Activated gamma-delta T cell (primary cell): ENCODE data around the gene YTHDF1.
"Not testable (repeated sequence)": the region's sequence is repeated elsewhere in the genome, so short reads cannot be mapped to it uniquely, and the experiment has no call there.

Experiments
- DNase-seq: peaks from one replicate; lab custom pipeline; 2025; lab: John Stamatoyannopoulos, UW

YTHDF1 gene

GRCh38 chr20:63169681-63170080, 46.2 kb downstream of the YTHDF1 start:
- no peak for DNase-seq

DNA sequence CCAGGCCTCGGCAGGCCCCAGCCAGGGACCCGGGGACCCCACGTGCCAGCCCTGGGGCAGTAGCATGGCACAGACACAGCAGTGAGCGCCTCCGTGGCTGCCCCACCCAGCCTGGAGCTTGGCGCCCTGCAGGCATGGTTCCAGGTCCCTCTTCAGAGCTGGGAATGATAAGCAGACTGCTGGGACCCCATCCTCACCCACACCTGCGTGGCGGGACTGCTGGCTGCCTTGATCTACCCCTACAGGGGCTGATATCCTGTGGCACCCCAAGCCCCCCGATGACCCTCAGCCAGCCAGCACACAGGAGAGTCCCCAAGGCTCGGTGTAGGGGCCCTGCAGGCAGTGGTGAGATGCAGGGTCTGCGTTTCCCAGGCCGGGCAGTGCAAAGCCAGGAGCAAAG, 47.1 kb downstream of the YTHDF1 start:
- DNase-seq: no peak

DNA sequence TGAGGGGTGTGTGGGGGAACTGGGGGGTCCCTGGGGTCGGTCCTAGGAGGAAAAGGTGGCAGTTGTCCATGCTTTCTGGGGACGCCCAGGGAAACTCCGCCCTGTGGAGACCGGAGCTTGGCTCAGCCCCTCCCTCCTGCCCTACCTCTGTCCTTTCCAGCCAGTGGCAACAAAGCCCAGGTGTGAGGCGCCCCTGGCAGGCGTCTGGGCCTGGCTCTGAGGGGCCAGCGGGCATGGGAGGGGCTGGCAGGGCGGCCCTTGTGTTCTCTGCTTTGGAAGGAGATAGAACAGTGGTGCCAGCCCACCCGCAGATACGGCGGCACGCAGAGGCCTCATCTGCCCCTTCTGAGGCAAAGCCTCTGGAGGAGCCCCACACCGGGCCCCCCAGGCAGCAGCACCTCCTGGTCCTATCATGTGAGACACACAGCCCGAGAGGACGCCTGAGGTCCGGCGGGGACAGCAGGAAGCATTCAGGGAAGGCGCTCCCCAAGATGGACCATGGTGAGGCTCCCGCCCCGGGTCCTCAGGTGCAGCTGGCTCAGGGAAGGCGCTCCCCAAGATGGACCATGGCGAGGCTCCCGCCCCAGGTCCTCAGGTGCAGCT, 47.9 kb downstream of the YTHDF1 start:
- DNase-seq: no peak

DNA sequence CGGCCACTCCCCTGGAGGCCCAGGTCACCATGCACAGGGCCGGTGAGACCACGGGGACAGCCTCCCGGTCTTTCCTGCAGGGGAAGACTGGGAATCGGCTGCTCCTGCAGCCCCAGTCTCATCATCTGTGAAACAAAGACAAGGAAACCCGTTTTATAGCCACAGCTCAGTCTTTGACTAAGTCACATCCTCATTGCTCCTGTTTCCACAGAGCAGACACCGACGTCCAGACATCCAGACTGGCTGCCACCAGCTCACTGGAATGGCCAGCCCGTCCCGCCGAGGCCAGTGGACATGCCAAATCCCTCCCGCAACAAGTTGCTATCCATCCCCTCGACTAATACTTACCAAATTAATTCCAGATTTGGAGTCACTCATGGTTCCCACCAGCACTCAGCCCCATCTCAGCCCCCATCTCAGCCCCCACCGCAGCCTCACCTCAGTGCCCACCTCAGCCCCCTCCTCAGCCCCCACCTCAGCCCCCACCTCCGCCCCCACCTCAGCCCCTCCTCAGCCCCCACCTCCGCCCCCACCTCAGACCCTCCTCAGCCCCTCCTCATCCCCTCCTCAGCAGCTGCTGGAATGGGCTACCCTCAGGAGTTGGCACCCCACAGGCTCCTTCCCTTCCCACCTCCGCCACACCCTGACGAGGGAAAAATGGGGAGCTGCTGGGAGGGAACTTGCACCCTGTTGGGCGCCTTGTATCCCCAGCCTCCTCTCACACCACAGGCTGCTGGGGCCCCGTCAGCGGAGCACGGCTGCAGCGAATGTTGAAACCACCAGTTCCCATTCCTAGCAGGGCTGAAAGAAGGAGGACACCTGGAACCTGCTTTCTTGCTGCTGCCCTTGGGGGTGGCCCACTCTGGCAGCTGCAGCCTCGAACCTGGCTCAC, 48.7 kb downstream of the YTHDF1 start:
- no peak for DNase-seq

GRCh38 chr20:63166193-63167020, 49.5 kb downstream of the YTHDF1 start:
- no peak for DNase-seq

GRCh38 chr20:63165356-63166192, 50.4 kb downstream of the YTHDF1 start:
- DNase-seq: no peak

- DNase-seq: no peak
These were observed 51.2 kb downstream of the YTHDF1 start for GRCh38 chr20:63164484-63165355.

GRCh38 chr20:63163596-63164483, 52.1 kb downstream of the YTHDF1 start:
- no peak for DNase-seq

DNA sequence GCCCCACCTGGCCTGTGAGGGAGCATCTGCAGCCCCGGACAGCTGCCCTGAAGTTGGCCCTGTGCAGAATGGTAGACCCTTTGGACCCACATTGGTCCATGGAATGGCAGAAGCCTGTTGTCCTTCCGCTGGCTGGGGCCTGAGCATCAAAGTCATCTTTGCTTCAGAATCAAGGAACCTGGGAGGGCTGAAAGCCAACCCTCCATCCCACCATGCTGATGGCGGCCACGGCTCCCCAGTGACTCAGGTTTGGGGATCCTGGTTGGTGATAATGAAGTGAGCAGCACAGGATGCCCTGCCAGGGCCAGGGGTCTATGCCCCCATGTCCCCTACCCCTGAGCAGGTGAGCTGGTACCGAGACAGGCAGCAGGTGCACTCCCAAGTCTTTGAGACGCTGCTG, 52.8 kb downstream of the YTHDF1 start:
- DNase-seq: no peak

DNA sequence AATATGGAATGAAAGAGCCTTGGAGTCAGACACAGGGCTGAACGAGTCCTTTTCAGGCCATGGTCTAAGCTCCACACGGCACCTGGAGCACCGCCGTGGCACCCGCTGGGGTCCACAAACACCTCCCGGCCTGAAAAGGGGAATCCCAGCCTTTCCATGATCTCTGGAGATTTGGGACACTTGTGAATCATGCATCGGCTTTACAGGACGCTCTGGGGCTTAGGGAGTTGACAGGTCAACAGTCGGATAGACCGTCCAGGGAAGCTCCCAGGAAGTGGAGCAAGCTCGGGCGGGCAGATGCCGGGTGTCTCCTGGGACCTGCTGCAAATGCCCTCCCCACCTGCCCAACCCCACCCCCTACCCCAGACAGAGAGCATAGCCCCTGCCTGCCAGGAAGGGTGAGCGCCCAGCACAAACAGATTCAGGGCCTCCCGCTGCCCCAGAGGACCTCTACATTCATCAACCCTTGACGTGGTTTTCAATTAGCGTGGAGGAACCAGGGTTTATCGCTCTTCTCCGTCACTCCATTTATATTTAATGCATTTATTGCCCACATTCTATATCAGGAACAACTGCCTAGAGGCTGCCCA, 53.6 kb downstream of the YTHDF1 start:
- DNase-seq: no peak

DNA sequence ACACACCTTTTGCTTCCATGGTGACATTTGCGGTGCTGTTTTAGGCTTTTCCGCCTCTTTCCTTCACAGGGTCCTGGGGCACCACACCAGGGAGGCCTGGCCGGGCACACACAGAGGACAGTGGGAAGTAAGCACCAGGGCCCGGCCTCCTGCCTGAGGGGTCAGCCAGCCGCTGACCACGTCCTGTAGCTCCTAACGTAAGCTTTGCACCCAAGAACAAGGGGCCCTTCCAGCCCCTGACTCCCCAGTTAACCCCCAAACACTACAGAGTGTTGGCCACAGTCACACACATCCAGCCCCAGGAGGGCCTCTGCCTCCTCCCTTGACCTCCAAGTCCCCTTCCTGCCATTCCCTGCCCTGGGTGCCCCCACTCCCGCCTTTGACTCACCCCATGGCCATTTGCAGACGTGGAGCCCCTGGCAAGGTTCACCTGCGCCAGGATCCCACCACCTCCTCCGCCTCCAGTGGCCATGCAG, 54.7 kb downstream of the YTHDF1 start:
- DNase-seq: no peak

DNA sequence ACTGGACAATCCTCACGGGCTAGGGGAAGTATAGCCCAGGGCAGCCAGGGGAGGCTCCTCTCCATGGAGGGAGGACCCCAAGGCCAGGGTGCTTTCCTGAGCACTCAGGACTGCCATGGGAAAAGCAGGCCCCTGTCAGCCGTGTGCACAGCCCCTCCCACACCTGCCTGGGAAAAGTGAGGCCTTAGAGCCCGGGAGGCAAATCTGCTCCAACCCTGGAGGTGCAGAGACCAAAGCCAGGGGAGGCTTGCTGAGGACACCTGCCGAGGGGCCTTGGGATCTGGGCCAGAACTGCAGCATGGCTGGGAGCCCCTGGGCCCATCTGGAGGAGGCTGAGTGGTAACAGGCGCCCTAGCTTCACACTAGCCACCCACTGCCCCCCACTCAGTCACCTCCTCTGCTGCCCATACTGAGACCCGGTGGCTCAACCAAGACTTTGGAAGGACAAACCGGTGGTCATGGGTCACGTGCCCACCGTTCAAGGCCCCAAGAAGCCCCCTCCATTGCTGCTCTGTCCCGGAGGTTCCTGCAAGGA, 55.2 kb downstream of the YTHDF1 start:
- DNase-seq: no peak

DNA sequence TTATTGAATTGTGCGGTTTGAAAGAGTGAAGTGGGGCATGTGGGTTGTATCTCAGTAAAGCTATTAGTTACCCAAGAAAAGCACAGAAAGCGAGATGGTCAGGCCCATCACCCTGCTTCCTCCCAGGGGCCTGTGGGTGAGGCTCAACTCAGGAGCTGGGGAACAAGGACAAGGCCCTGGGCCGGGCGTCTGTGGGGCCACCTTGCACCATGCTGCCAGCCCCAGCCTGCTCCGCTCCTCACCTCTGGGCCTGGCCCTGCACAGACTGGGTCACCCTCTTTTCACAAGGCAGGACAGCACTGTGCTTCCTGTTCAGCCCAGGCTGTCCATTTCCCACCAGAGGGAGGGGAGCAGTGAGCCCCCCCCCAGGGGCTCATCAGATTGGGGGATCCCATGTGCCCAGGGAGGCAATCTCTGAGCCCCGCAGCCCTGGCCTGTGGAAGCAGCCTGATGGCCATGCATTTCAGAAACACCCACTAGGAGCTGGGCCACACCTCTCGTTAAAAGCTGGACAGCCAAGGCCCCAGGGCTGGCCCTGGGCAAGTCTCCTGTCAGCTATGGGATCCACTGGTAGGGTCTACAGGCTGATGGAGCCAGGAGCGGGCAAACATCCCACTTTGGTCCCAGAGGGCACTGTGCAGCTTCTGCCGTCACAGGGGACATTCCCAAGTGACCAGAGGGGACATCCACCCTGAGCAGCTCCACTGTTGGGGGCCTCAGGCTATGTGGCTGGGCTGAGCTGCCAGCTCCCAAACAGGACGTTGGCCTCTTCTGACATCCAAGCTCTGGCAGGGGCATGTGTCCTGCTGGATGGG, 55.9 kb downstream of the YTHDF1 start:
- no peak for DNase-seq

DNA sequence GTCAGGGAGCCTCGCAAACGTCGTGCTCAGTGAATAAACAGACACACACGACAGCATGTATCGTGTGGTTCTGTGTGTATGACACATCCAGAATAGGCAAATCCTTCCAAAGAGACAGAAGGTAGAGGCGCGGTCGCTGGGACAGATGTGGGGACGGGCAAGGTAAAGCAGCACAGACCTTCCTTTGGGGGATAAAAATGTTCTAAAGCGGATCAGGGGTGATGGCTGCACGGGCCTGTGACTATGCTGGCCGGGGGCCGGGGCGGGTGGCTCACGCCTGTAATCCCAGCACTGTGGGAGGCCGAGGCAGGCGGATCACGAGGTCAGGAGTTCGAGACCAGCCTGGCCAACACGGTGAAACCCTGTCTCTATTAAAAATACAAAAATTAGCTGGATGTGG, 56.7 kb downstream of the YTHDF1 start:
- not testable (repeated sequence) for DNase-seq

DNA sequence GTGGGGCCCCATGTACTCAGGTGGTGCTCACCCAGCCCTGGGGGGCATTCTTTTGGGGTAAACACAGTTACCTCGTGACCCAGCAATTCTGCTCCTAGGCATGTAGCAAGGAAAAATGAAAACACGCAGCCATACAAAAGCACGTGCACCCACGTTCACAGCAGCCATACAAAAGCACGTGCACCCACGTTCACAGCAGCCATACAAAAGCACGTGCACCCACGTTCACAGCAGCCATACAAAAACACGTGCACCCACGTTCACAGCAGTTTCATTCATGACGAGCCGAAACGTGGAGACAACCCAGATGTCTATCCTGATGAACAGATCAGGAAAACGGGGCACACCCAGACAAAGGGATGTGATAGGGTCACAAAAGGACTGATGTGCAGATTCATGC, 57.1 kb downstream of the YTHDF1 start:
- no peak for DNase-seq

DNA sequence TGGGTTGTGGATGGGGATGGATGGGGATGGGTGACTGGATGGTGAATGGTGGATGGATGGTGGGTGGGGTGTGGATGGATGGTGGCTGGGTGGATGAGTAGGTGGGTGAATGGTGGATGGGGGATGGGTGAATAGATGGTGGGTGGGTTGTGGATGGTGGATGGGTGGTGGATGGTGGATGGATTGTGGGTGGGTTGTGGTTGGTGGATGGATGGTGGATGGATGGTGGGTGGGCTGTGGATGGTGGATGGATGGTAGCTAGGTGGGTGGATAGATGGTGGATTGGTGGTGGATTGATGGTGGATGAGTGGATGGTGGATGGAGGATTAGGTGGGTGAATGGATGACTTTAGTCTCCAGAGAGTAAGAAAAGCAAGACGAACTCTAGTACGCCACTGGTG, 57.6 kb downstream of the YTHDF1 start:
- DNase-seq: no peak

- not testable (repeated sequence) for DNase-seq
These were observed 58.5 kb downstream of the YTHDF1 start for GRCh38 chr20:63157431-63157830.

GRCh38 chr20:63156221-63156671, 59.7 kb downstream of the YTHDF1 start:
- no peak for DNase-seq
